ENCODE measurements around the gene CALD1.

The CALD1 gene

GRCh38 chr7:134784251-134785049 is 5.0 kb downstream of the CALD1 start:
- TF ChIP-seq CTCF (IDR thresholded peaks at IDR 0.05; ENCODE audit: borderline replicate concordance, control extremely low read depth, extremely low read depth, insufficient read depth, missing control alignments): no peak

GRCh38 chr7:134785842-134786241 is 6.4 kb downstream of the CALD1 start:
- DNase-seq (ENCODE audit: low spot score): no peak
- in situ Hi-C loops (cut with MboI; ENCODE audit: low sequenced_read_pairs, unreplicated experiment): no loop called here
- TF ChIP-seq CTCF (IDR thresholded peaks at IDR 0.05; ENCODE audit: borderline replicate concordance, control extremely low read depth, extremely low read depth, insufficient read depth, missing control alignments): no peak

More at GRCh38 chr7:134784251-134785049, 5.0 kb downstream of the CALD1 start:
- in situ Hi-C loops (cut with MboI; ENCODE audit: low sequenced_read_pairs, unreplicated experiment): no loop called here
- DNase-seq (ENCODE audit: low spot score): no peak

GRCh38 chr7:134787064-134787463 is 7.6 kb downstream of the CALD1 start:
- TF ChIP-seq CTCF (IDR thresholded peaks at IDR 0.05; ENCODE audit: borderline replicate concordance, control extremely low read depth, extremely low read depth, insufficient read depth, missing control alignments): no peak
- no peak for DNase-seq (ENCODE audit: low spot score)
- in situ Hi-C loops (cut with MboI; ENCODE audit: low sequenced_read_pairs, unreplicated experiment): no loop called here

- DNase-seq (ENCODE audit: low spot score): no peak
- in situ Hi-C loops (cut with MboI; ENCODE audit: low sequenced_read_pairs, unreplicated experiment): no loop called here
- TF ChIP-seq CTCF (IDR thresholded peaks at IDR 0.05; ENCODE audit: borderline replicate concordance, control extremely low read depth, extremely low read depth, insufficient read depth, missing control alignments): no peak
Measured at GRCh38 chr7:134787720-134788119, 8.3 kb downstream of the CALD1 start.

- TF ChIP-seq CTCF (IDR thresholded peaks at IDR 0.05; ENCODE audit: borderline replicate concordance, control extremely low read depth, extremely low read depth, insufficient read depth, missing control alignments): no peak
- no peak for DNase-seq (ENCODE audit: low spot score)
- in situ Hi-C loops (cut with MboI; ENCODE audit: low sequenced_read_pairs, unreplicated experiment): no loop called here
Measured at GRCh38 chr7:134788191-134788590, 8.8 kb downstream of the CALD1 start.

- no peak for DNase-seq (ENCODE audit: low spot score)
- no peak for TF ChIP-seq CTCF (IDR thresholded peaks at IDR 0.05; ENCODE audit: borderline replicate concordance, control extremely low read depth, extremely low read depth, insufficient read depth, missing control alignments)
- in situ Hi-C loops (cut with MboI; ENCODE audit: low sequenced_read_pairs, unreplicated experiment): no loop called here
Measured at GRCh38 chr7:134789967-134790685, 10.7 kb downstream of the CALD1 start.

Measured in GM13976 (cell line).